Measurements from ENCODE around the gene TOMM40. TPM values are rescaled to one million over a fixed set of nuclear protein-coding genes. Genes with fewer than 3 reads are reported as not detected.

The TOMM40 gene
- total RNA-seq, 1 experiment from 2014 or later: 106 TPM

DNA sequence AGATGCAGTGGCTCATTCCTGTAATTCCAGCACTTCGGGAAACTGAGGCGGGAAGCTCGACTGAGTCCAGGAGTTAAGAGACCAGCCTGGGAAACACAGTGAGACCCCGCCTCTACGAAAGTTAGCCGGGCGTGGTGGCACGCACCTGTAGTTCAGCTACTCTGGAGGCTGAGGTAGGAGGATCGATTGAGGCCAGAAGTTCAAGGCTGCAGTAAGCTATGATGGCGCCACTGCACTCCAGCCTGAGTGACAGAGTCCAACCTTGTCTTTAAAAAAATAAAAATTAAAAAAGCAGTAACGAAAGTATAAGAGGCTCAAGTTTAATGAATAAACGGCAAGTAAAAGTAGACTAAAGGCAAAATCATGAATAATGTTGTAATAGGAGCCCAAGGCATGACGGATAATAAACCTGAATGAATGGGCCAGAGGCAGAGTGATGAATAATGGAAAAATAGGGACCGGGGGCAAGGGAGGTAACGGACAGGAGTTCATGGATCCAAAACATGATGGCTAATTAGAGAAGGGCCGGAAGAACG, 1.2 kb upstream of the TOMM40 start:
- in situ Hi-C loops (cut with HindIII; ENCODE audit: low pct_unique_long_range_greater_than_20kb, low sequenced_read_pairs): no loop called here
- DNase-seq (ENCODE audit: low read depth, low spot score): no peak

DNA sequence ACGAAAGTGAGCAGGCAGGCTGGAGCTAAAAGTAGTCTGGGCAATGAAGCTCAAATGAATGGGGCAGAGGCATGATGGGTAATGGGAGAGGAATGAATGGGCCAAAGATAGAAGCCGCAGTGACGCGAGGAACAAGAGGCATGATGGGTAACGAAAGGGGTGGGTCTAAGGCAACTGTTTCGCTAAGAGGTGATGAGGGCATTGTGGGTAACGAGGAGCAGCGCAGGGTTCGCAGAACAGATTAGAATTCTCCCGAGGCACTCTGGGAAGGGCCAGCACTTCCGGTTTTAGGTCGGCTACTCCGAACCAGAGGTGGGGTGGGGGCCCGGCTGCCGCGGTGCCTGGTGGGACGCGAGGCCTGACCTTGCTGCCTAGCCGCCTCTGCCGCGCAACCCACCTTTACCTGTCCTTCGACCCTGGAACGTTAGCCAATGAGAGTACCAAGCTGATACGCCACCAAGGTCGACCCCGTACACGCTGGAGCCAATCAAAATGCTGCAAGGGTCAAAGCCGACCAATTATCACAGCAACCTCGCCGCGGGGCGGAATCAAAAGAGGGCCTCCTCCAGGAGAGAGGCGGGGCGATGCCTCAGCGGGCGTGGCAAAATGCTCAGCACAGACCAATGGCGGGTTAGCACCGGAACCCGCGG, 563 bp upstream of the TOMM40 start:
- peak; percentile 100 for DNase-seq (ENCODE audit: low read depth, low spot score)
- in situ Hi-C loops (cut with HindIII; ENCODE audit: low pct_unique_long_range_greater_than_20kb, low sequenced_read_pairs): no loop called here

DNA sequence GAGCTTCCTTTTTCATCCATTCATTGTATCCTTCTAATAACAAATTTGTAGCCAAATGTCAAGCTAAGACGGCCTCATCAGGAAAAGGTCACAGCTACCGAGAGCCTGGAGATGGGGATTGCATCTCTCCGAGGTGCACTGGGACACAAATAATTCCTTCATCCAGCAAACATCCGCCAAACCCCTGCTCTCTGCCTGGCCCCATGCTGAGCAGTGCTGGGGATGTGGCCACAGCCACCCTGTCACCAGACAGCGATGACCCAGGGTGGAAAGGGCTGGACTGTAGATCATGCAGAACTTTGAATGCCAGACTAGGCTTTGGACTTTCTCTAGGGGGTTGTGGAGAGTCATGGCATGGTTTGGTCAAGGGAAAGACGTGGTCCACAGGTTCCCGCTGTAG, 1.9 kb downstream of the TOMM40 start:
- no peak for DNase-seq (ENCODE audit: low read depth, low spot score)
- in situ Hi-C loops (cut with HindIII; ENCODE audit: low pct_unique_long_range_greater_than_20kb, low sequenced_read_pairs): no loop called here

DNA sequence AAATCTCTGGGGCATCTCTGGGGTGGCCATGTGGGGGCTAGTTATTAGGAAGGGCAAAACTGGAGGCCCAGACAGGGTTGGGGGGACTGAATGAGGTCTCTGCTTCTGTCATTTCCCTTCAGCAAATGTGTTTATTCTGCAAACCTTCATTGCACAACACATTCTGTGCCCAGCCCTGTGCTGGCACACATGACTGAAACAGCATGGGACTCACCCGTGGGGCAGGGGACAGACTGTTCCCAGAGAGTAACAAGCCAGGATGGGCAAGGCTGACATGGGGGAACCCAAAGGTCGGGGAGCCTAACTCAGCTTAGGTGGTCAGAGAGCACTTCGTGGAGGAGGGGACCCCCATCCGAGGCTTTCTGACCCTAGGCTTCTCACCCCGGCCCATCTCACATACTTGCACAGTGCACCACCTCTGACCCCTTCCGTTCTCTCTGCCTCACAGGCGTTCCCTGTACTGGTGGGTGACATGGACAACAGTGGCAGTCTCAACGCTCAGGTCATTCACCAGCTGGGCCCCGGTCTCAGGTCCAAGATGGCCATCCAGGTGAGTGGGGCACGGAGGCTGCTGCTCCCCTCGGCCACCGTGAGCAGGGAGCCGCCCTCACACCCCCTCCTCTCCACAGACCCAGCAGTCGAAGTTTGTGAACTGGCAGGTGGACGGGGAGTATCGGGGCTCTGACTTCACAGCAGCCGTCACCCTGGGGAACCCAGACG, 2.4 kb downstream of the TOMM40 start:
- in situ Hi-C loops (cut with HindIII; ENCODE audit: low pct_unique_long_range_greater_than_20kb, low sequenced_read_pairs): no loop called here
- DNase-seq (ENCODE audit: low read depth, low spot score): no peak

DNA sequence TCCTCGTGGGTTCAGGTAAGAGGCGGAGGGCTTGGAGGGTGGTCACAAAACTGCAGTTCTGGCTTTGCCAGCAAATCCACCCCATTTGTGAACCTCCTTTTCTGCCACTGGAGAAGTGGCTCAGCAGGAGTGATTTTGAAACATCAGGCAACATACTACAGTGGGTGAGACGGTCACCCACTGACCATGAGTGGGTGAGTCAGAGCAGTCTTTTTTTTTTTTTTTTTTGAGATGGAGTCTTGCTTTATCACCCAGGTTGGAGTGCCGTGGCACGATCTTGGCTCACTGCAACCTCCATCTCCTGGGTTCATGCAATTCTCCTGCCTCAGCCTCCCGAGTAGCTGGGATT, 3.0 kb downstream of the TOMM40 start:
- in situ Hi-C loops (cut with HindIII; ENCODE audit: low pct_unique_long_range_greater_than_20kb, low sequenced_read_pairs): no loop called here
- DNase-seq (ENCODE audit: low read depth, low spot score): no peak

DNA sequence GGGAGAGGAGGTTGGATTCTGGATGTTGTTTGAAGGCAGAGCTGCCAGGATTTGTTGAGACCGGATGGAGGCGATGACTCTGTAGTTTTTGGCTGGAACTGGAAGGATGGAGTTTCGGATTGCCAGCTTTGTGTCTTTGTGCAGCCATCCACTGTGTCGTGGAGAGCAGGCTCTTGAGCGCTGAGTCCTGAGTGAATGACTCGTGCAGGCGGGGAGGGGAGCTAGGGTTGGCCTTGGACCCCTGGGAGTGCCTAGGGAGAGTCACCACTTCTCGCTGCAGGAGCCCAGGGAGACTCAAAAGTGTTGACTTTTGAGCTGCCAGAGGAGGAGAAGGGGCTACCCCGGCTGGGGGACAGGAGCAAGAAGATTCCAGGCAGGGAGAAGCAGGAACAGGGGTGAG, 3.9 kb downstream of the TOMM40 start:
- no peak for DNase-seq (ENCODE audit: low read depth, low spot score)
- in situ Hi-C loops (cut with HindIII; ENCODE audit: low pct_unique_long_range_greater_than_20kb, low sequenced_read_pairs): no loop called here

DNA sequence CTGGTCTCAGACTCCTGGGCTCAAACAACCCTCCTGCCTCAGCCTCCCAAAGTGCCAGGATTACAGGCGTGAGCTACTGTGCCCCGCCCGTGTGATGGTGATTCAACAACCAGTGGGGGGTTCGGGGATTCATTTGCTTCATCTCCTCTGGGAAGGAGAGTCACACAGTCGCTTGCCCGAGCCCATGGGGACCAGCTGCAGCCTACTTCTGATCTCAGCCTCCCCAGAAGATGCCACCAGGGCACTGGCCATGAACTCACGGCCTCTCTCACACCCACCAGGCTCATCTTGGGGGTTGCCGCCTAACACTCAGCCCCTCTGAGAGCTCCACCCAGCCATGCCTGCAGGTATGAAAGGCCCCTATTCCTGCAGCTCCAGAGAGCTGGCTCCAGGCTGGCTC, 6.8 kb downstream of the TOMM40 start:
- DNase-seq (ENCODE audit: low read depth, low spot score): no peak
- in situ Hi-C loops (cut with HindIII; ENCODE audit: low pct_unique_long_range_greater_than_20kb, low sequenced_read_pairs): no loop called here

DNA sequence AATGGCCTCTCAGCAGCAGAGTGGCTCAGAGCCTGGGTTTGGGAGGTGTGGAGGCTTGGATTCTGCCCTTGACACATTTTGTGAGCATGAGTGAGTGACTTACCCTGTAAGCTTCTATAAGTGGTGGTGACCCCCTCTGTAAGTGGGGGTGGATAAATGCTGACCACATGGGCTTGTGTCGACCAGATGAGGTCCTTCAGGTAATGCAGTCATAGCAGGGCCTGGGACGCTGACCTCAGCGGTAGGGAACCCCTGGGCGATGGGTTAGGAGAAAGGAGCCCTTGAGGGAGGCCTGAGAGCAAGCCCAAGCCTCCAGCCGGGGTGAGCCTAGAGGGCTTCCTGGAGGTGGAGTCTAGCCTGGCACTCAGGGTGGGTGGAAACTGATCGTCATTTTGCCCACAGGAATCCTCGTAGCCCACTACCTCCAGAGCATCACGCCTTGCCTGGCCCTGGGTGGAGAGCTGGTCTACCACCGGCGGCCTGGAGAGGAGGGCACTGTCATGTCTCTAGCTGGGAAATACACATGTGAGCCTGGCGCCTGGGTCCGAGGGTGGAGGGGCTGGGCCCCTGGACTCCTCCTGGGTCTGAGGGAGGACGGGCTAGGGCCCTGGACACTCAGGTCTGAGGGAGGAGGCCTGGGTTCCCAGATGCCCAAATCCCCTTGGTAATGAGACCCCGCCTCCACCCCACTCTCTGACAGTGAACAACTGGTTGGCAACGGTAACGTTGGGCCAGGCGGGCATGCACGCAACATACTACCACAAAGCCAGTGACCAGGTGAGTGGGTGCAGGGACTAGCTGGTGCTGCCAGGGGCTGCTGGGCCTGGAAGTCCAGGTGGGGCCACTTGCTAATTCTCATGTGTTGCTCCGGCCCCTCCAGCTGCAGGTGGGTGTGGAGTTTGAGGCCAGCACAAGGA, 9.5 kb downstream of the TOMM40 start:
- in situ Hi-C loops (cut with HindIII; ENCODE audit: low pct_unique_long_range_greater_than_20kb, low sequenced_read_pairs): no loop called here

DNA sequence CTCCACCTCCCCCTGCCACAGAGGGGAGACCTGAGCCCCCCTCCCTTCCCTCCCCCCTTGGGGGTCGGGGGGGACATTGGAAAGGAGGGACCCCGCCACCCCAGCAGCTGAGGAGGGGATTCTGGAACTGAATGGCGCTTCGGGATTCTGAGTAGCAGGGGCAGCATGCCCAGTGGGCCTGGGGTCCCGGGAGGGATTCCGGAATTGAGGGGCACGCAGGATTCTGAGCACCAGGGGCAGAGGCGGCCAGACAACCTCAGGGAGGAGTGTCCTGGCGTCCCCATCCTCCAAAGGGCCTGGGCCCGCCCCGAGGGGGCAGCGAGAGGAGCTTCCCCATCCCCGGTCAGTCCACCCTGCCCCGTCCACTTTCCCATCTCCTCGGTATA, 12.2 kb downstream of the TOMM40 start:
- in situ Hi-C loops (cut with HindIII; ENCODE audit: low pct_unique_long_range_greater_than_20kb, low sequenced_read_pairs): no loop called here
- no peak for DNase-seq (ENCODE audit: low read depth, low spot score)

More for the DNA sequence above, 9.5 kb downstream of the TOMM40 start:
- DNase-seq (ENCODE audit: low read depth, low spot score): no peak

DNA sequence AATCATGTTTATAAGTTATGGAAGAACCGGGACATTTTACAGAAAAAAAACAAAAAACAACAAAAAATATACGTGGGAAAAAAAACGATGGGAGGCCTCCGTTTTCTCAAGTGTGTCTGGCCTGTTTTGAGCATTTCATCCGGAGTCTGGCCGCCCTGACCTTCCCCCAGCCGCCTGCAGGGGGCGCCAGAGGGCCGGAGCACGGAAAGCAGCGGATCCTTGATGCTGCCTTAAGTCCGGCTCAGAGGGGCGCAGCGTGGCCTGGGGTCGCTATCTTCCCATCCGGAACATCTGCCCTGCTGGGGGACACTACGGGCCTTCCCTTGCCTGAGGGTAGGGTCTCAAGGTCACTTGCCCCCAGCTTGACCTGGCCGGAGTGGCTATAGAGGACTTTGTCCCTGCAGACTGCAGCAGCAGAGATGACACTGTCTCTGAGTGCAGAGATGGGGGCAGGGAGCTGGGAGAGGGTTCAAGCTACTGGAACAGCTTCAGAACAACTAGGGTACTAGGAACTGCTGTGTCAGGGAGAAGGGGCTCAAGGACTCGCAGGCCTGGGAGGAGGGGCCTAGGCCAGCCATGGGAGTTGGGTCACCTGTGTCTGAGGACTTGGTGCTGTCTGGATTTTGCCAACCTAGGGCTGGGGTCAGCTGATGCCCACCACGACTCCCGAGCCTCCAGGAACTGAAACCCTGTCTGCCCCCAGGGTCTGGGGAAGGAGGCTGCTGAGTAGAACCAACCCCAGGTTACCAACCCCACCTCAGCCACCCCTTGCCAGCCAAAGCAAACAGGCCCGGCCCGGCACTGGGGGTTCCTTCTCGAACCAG, 12.8 kb downstream of the TOMM40 start:
- in situ Hi-C loops (cut with HindIII; ENCODE audit: low pct_unique_long_range_greater_than_20kb, low sequenced_read_pairs): no loop called here
- peak; percentile 62 for DNase-seq (ENCODE audit: low read depth, low spot score)

DNA sequence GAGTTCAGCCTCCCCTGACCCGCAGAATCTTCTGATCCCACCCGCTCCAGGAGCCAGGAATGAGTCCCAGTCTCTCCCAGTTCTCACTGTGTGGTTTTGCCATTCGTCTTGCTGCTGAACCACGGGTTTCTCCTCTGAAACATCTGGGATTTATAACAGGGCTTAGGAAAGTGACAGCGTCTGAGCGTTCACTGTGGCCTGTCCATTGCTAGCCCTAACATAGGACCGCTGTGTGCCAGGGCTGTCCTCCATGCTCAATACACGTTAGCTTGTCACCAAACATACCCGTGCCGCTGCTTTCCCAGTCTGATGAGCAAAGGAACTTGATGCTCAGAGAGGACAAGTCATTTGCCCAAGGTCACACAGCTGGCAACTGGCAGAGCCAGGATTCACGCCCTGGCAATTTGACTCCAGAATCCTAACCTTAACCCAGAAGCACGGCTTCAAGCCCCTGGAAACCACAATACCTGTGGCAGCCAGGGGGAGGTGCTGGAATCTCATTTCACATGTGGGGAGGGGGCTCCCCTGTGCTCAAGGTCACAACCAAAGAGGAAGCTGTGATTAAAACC, 13.5 kb downstream of the TOMM40 start:
- DNase-seq (ENCODE audit: low read depth, low spot score): no peak
- in situ Hi-C loops (cut with HindIII; ENCODE audit: low pct_unique_long_range_greater_than_20kb, low sequenced_read_pairs): no loop called here

DNA sequence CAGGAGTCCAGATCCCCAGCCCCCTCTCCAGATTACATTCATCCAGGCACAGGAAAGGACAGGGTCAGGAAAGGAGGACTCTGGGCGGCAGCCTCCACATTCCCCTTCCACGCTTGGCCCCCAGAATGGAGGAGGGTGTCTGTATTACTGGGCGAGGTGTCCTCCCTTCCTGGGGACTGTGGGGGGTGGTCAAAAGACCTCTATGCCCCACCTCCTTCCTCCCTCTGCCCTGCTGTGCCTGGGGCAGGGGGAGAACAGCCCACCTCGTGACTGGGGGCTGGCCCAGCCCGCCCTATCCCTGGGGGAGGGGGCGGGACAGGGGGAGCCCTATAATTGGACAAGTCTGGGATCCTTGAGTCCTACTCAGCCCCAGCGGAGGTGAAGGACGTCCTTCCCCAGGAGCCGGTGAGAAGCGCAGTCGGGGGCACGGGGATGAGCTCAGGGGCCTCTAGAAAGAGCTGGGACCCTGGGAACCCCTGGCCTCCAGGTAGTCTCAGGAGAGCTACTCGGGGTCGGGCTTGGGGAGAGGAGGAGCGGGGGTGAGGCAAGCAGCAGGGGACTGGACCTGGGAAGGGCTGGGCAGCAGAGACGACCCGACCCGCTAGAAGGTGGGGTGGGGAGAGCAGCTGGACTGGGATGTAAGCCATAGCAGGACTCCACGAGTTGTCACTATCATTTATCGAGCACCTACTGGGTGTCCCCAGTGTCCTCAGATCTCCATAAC, 14.5 kb downstream of the TOMM40 start, which contains the start of gene APOE:
TSS of gene APOE (plus strand) at position 360 of the 724 bp plus-strand sequence. CDS start 829 bp downstream, outside the sequence.
- in situ Hi-C loops (cut with HindIII; ENCODE audit: low pct_unique_long_range_greater_than_20kb, low sequenced_read_pairs): no loop called here
- peak; percentile 56 for DNase-seq (ENCODE audit: low read depth, low spot score)

DNA sequence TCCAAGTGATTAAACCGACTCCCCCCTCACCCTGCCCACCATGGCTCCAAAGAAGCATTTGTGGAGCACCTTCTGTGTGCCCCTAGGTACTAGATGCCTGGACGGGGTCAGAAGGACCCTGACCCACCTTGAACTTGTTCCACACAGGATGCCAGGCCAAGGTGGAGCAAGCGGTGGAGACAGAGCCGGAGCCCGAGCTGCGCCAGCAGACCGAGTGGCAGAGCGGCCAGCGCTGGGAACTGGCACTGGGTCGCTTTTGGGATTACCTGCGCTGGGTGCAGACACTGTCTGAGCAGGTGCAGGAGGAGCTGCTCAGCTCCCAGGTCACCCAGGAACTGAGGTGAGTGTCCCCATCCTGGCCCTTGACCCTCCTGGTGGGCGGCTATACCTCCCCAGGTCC, 16.6 kb downstream of the TOMM40 start:
- no peak for DNase-seq (ENCODE audit: low read depth, low spot score)

DNA sequence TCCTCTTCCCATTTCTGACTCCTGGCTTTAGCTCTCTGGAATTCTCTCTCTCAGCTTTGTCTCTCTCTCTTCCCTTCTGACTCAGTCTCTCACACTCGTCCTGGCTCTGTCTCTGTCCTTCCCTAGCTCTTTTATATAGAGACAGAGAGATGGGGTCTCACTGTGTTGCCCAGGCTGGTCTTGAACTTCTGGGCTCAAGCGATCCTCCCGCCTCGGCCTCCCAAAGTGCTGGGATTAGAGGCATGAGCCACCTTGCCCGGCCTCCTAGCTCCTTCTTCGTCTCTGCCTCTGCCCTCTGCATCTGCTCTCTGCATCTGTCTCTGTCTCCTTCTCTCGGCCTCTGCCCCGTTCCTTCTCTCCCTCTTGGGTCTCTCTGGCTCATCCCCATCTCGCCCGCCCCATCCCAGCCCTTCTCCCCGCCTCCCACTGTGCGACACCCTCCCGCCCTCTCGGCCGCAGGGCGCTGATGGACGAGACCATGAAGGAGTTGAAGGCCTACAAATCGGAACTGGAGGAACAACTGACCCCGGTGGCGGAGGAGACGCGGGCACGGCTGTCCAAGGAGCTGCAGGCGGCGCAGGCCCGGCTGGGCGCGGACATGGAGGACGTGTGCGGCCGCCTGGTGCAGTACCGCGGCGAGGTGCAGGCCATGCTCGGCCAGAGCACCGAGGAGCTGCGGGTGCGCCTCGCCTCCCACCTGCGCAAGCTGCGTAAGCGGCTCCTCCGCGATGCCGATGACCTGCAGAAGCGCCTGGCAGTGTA, 17.2 kb downstream of the TOMM40 start:
- in situ Hi-C loops (cut with HindIII; ENCODE audit: low pct_unique_long_range_greater_than_20kb, low sequenced_read_pairs): no loop called here
- DNase-seq (ENCODE audit: low read depth, low spot score): no peak

More for the DNA sequence above, 16.6 kb downstream of the TOMM40 start:
- in situ Hi-C loops (cut with HindIII; ENCODE audit: low pct_unique_long_range_greater_than_20kb, low sequenced_read_pairs): no loop called here

DNA sequence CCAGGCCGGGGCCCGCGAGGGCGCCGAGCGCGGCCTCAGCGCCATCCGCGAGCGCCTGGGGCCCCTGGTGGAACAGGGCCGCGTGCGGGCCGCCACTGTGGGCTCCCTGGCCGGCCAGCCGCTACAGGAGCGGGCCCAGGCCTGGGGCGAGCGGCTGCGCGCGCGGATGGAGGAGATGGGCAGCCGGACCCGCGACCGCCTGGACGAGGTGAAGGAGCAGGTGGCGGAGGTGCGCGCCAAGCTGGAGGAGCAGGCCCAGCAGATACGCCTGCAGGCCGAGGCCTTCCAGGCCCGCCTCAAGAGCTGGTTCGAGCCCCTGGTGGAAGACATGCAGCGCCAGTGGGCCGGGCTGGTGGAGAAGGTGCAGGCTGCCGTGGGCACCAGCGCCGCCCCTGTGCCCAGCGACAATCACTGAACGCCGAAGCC, 17.8 kb downstream of the TOMM40 start:
- no peak for DNase-seq (ENCODE audit: low read depth, low spot score)

DNA sequence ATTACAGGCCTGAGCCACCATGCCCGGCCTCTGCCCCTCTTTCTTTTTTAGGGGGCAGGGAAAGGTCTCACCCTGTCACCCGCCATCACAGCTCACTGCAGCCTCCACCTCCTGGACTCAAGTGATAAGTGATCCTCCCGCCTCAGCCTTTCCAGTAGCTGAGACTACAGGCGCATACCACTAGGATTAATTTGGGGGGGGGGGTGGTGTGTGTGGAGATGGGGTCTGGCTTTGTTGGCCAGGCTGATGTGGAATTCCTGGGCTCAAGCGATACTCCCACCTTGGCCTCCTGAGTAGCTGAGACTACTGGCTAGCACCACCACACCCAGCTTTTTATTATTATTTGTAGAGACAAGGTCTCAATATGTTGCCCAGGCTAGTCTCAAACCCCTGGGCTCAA, 18.7 kb downstream of the TOMM40 start:
- DNase-seq (ENCODE audit: low read depth, low spot score): no peak
- in situ Hi-C loops (cut with HindIII; ENCODE audit: low pct_unique_long_range_greater_than_20kb, low sequenced_read_pairs): no loop called here

More for the DNA sequence above, 17.8 kb downstream of the TOMM40 start:
- in situ Hi-C loops (cut with HindIII; ENCODE audit: low pct_unique_long_range_greater_than_20kb, low sequenced_read_pairs): no loop called here

Data from SK-MEL-5 (cell line).